NCI-H1694 (cell line): ENCODE measurements around the gene KCNN4.
A peak's percentile ranks its signal among the peaks of the same experiment; 100 is the strongest.
"Not testable (repeated sequence)": the region's sequence is repeated elsewhere in the genome, so short reads cannot be mapped to it uniquely, and the experiment has no call there.

Experiments
- DNase-seq: peaks from one replicate; lab custom pipeline; 2025; lab: John Stamatoyannopoulos, UW

Gene KCNN4

GRCh38 chr19:43774103-43774939 lies 6.5 kb downstream of the KCNN4 start:
- no peak for DNase-seq

DNA sequence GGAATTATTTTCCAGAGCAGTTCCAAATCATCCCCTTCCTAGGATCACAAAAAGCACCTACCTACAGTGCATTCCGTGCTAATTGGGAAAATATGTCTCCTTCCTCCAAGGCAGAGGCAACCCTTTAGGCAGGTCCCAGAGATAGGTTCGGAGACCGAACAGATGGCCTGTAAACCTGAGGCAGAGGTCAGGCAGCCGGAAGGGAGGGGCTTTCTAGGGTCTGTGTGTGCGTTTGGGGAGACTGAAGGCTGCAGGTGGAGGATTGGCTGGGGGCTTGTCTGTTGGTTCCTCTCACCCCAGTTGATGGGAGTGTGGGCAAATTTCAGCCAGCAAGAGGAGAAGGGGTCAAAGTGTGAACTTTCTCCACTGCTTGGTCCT lies 7.1 kb downstream of the KCNN4 start:
- no peak for DNase-seq

DNA sequence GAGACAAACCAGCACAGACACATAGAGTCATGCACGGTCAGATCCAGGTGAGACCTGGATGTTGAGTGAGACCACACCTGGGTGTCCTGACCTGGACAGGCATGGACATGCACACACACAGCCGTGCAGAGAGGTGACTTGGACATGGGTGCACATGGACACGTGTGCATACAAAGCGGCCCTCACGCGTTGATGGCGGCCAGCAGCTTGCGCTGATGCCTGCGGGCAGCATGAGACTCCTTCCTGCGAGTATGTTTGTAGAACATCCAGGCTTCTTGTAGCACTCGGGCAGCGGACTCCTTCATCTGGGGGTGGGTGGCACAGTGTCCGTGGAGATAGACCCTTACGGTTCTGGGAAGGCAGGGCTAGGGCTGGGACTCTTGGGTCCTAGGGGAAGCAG lies 11.5 kb downstream of the KCNN4 start:
- no peak for DNase-seq

DNA sequence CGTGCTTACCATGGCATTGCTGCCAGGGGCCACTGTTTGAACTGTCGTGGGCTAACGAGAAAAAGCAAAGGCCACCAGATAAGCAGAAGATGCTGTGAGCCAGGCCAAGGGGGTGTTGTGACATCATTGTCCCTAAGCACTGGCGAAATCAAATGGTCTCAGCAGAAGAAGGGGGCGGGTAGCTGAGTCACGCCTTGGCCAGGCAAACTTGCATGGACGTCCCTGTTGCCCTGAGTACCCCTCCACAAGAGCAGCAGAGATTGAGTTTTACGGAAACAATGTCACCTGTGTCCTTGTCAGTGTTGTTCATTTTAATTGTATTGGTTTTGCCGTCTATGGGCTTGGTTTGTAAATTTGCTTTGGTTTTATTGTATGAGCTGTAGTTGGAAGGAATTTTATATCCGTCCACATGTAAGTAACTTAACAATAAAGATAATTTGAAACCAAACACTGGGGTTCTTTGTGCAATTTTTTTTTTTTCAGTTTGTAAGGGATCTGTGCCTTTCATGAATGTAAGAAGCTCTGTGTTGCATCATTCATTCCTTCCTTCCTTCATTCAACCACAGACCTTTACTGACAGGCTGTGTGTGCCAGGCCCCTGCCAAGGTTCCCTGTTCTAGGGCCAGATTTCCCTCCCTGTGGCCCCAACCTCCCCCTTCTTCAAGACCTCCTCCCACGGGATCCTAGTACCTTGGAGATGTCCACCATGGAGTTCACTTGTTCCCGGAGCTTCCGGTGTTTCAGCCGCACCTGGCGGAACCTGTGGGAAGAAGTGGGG lies 12.3 kb downstream of the KCNN4 start:
- DNase-seq, result no peak

GRCh38 chr19:43767818-43768217 lies 13.0 kb downstream of the KCNN4 start:
- no peak for DNase-seq

- no peak for DNase-seq
Measured at GRCh38 chr19:43767316-43767715, 13.5 kb downstream of the KCNN4 start.

GRCh38 chr19:43766755-43767043 lies 14.1 kb downstream of the KCNN4 start:
- no peak for DNase-seq

DNA sequence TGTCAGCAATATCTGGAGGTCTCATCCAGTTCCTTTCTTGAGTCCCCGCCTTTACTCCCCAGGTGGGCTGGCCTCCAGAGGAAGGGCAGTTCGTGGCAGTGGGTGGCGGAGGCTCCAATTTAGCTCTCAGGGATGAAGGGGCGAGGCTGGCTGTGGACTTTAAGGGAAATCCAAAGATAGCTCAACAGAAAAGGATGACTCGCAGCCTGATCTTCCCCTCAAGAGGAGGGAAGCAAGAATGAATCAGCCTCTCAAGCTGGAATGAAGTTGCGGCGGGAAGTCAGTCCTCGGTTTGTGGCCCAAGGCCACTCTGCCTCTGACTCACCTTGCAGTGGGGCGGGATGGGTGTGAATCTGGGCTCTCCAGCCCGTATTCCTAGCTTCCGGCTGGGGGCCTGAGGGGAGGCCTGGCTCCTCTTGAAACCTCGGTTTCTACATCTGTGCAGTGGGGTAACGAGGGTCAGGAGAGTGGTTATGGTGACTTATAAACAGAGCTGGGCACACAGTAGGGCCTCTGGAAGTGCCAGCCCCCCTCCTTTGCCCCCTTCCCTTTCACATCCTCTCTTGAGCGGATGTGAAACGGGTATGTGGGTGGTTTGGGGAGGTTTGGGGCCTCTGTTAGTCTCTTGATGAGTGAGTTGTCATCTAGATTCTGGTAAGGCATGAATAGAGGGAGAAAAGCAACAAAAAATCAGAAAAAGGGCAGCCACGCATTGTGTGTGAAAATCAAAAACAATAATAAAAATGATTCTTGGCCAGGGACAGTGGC lies 15.5 kb downstream of the KCNN4 start:
- no peak for DNase-seq

GRCh38 chr19:43764684-43765083 lies 16.1 kb downstream of the KCNN4 start:
- DNase-seq, result not testable (repeated sequence)

DNA sequence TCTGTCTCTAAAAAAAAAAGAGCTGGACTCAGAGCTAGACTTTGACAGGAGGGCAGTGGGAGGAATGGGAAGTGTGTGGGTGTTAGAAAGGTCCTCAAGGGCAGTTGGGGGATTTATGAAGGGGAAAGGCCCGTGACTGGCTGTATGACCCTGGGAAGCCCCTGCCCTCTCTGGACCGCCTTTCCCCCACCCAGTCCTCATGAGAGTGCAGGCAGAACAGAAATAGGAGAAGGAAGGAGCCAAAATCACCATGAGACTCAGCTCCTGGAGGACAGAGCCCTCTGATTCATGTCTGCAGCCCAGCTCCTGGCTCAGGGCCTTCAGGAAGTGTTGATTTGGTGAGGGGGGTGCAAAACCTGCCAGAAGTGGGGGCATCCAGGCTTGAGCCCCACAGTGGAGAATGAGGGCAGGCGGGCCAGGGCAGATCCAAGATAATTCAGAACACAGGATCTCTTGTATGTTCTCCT lies 17.3 kb downstream of the KCNN4 start:
- DNase-seq, result no peak

- DNase-seq, result no peak
Measured at GRCh38 chr19:43762814-43763213, 18.0 kb downstream of the KCNN4 start.

DNA sequence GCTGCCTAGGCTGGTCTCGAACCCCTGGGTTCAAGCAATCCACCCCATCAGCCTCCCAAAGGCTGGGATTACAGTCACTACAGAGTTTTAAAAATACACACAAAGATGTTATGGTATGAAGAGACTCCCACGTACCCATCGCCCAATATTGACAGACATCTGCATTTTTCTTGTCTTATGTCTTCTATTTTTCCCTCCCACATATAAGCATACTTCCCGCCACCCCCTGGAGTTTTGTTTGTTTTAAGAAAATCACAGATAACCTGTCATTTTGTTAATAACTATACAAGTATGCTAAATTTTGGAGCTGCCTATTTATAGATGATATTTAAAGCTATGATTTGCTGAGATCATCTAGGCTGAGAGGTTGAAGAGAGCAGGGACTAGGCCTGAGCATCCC lies 19.8 kb downstream of the KCNN4 start:
- no peak for DNase-seq

DNA sequence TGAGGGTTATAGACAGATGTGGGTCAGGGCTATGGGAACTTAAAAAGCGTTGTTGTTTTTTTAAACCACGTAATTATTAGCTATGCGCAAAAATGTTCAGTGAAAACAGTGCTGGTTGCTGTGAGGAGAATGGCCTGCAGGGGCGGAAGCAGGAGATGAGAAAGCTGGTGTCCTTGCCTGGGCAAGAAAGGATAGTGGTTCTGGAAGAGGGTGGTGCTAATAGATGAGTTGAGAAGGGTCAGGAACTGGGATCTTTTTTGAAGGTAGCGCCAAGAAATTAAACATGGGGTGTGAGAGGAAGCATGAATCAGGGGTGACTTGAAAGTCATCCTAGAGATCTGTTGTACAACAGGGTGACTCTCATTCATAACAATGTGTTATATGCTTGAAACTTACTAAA lies 21.3 kb downstream of the KCNN4 start:
- no peak for DNase-seq

- DNase-seq, result peak; percentile 76
Measured at GRCh38 chr19:43755256-43755801, 25.4 kb downstream of the KCNN4 start.

DNA sequence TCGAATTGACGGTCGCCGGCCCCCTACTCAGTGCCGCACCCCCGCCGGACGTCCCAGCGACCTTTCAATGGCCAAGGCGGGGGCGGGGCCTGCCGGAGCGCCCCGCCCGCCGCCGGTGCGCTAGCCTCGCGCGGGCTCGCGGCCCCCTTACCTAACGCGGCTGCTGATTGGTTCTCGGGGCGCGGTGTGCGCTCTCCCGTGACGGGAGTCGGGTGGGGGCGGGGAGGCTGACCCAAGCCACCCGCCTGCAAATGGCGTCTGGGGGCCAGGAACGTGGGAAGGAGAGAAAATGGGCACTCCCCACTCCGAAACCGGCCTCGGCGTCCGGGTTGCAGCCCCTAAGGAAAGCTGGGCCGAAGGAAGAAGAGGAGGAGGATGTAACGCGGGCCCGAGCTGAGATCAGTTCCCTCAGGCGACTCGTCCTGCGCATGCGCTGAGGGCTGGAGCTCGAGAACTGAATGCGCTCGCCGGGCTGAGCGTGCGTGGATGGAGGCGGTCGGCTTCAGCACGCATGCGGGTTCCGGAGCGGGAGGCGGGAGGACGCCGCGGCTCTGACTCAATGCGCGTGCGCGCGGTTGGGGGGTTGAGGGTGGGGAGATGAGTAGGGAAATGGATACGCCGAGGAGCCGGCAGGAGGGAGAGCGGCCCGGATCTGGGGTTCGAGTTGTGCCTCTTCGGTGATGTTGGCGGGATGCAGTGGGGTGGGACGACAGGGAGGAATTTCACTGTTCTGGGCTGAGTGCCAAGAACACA lies 26.1 kb downstream of the KCNN4 start, which contains the start of gene SMG9:
TSS of gene SMG9 (minus strand) at position 460 of the 753 bp plus-strand sequence. CDS start 4,221 bp downstream, outside the sequence.
- DNase-seq, result peak; percentile 95

- DNase-seq, result no peak
Measured at GRCh38 chr19:43754253-43754502, 26.6 kb downstream of the KCNN4 start.

- DNase-seq, result no peak
Measured at GRCh38 chr19:43752287-43752875, 28.4 kb downstream of the KCNN4 start.

GRCh38 chr19:43751466-43752220 lies 29.1 kb downstream of the KCNN4 start:
- no peak for DNase-seq

- no peak for DNase-seq
Measured at GRCh38 chr19:43749898-43750297, 30.9 kb downstream of the KCNN4 start.

GRCh38 chr19:43749152-43749551 lies 31.6 kb downstream of the KCNN4 start:
- no peak for DNase-seq

GRCh38 chr19:43748685-43749084 lies 32.1 kb downstream of the KCNN4 start:
- no peak for DNase-seq
